ENCODE data around the gene TIMM22. TPM values are rescaled to one million over a fixed set of nuclear protein-coding genes. Genes with fewer than 3 reads are reported as not detected.

The TIMM22 gene
- total RNA-seq, 2 donors from 2014 or later = 13.6 to 14.6 TPM

- H3K9ac ChIP-seq (ENCODE audit: extremely low read depth, low read length, poor library complexity, severe bottlenecking) = no peak overlapping the region
- Mint-ChIP-seq H3K27me3 (ENCODE audit: insufficient read depth) (peaks cover 3% of the 10 kb centered on the region), H3K9me3 (no peaks in the 10 kb centered on the region), H3K36me3 (ENCODE audit: low read depth) (no peaks in the 10 kb centered on the region), H3K4me3 (no peak overlapping the region), H3K4me1 (peaks cover under 1% of the 10 kb centered on the region), H3K27ac (no peak overlapping the region)
- H3K36me3 ChIP-seq (ENCODE audit: control insufficient read depth, insufficient read depth, low read length) = no peaks in the 10 kb centered on the region
- no peaks in the 10 kb centered on the region for H3K4me1 ChIP-seq (ENCODE audit: control insufficient read depth, insufficient read depth, low read length)
- H3K4me3 ChIP-seq (ENCODE audit: low read length) = no peak overlapping the region
- no peak for DNase-seq
- no peaks in the 10 kb centered on the region for H3K9me3 ChIP-seq (ENCODE audit: control insufficient read depth, low read length)
- no peaks in the 10 kb centered on the region for H3K27me3 ChIP-seq (ENCODE audit: control insufficient read depth, insufficient read depth, low read length, poor library complexity, severe bottlenecking)
- no peak for TF ChIP-seq CTCF (conservative IDR thresholded peaks at IDR 0.05)
- WGBS, 2 experiments (ENCODE audit: insufficient coverage in 1 of 2, insufficient read length in 1 of 2) = 90 to 93% methylated on average over 4 to 6 of the region's 6 CpGs
- no peak overlapping the region for H3K27ac ChIP-seq (ENCODE audit: low read depth, low read length)
Observed at GRCh38 chr17:986322-986929, 10.5 kb upstream of the TIMM22 start.

- Histone ChIP-seq H3K9me3 (ENCODE audit: control insufficient read depth, low read length) (no peaks in the 10 kb centered on the region), H3K9ac (ENCODE audit: extremely low read depth, low read length, poor library complexity, severe bottlenecking) (no peak overlapping the region), H3K4me1 (ENCODE audit: control insufficient read depth, insufficient read depth, low read length) (no peaks in the 10 kb centered on the region), H3K27ac (ENCODE audit: low read depth, low read length) (no peak overlapping the region), H3K4me3 (ENCODE audit: low read length) (no peak overlapping the region), H3K36me3 (ENCODE audit: control insufficient read depth, insufficient read depth, low read length) (no peaks in the 10 kb centered on the region), H3K27me3 (ENCODE audit: control insufficient read depth, insufficient read depth, low read length, poor library complexity, severe bottlenecking) (no peaks in the 10 kb centered on the region)
- 87 to 89% methylated on average over 11 to 15 of the region's 15 CpGs for WGBS, 2 experiments (ENCODE audit: insufficient coverage in 1 of 2, insufficient read length in 1 of 2)
- Mint-ChIP-seq H3K27me3 (ENCODE audit: insufficient read depth) (peaks cover 6% of the 10 kb centered on the region), H3K36me3 (ENCODE audit: low read depth) (no peaks in the 10 kb centered on the region), H3K9me3 (no peaks in the 10 kb centered on the region), H3K4me1 (no peaks in the 10 kb centered on the region), H3K4me3 (no peak overlapping the region), H3K27ac (no peak overlapping the region)
- TF ChIP-seq CTCF (conservative IDR thresholded peaks at IDR 0.05) = no peak
- DNase-seq = no peak
Observed at GRCh38 chr17:987931-988330, 9.0 kb upstream of the TIMM22 start.

GRCh38 chr17:988561-988960 lies 8.4 kb upstream of the TIMM22 start:
- no peaks in the 10 kb centered on the region for H3K4me1 Mint-ChIP-seq
- Histone ChIP-seq H3K36me3 (ENCODE audit: control insufficient read depth, insufficient read depth, low read length) (no peaks in the 10 kb centered on the region), H3K27me3 (ENCODE audit: control insufficient read depth, insufficient read depth, low read length, poor library complexity, severe bottlenecking) (no peaks in the 10 kb centered on the region), H3K9me3 (ENCODE audit: control insufficient read depth, low read length) (no peaks in the 10 kb centered on the region), H3K27ac (ENCODE audit: low read depth, low read length) (no peak overlapping the region), H3K4me3 (ENCODE audit: low read length) (no peak overlapping the region), H3K4me1 (ENCODE audit: control insufficient read depth, insufficient read depth, low read length) (no peaks in the 10 kb centered on the region), H3K9ac (ENCODE audit: extremely low read depth, low read length, poor library complexity, severe bottlenecking) (no peak overlapping the region)
- H3K36me3 Mint-ChIP-seq (ENCODE audit: low read depth) = no peaks in the 10 kb centered on the region
- no peak for DNase-seq
- H3K27ac Mint-ChIP-seq = no peak overlapping the region
- no peak for TF ChIP-seq CTCF (conservative IDR thresholded peaks at IDR 0.05)
- peaks cover 6% of the 10 kb centered on the region for H3K27me3 Mint-ChIP-seq (ENCODE audit: insufficient read depth)
- H3K4me3 Mint-ChIP-seq = no peak overlapping the region
- H3K9me3 Mint-ChIP-seq = no peaks in the 10 kb centered on the region
- 90 to 95% methylated on average over 11 of the region's 11 CpGs for WGBS, 2 experiments (ENCODE audit: insufficient coverage in 1 of 2, insufficient read length in 1 of 2)

Measured in endodermal cell (in vitro differentiated cells).